Measurements from ENCODE around the gene SIGMAR1. TPM values are rescaled to one million over a fixed set of nuclear protein-coding genes. Genes with fewer than 3 reads are reported as not detected.

The SIGMAR1 gene
- total and polyA plus RNA-seq, 2 of the 4 experiments (the other 2 are of a cell fraction): 44.6 to 88.9 TPM

DNA sequence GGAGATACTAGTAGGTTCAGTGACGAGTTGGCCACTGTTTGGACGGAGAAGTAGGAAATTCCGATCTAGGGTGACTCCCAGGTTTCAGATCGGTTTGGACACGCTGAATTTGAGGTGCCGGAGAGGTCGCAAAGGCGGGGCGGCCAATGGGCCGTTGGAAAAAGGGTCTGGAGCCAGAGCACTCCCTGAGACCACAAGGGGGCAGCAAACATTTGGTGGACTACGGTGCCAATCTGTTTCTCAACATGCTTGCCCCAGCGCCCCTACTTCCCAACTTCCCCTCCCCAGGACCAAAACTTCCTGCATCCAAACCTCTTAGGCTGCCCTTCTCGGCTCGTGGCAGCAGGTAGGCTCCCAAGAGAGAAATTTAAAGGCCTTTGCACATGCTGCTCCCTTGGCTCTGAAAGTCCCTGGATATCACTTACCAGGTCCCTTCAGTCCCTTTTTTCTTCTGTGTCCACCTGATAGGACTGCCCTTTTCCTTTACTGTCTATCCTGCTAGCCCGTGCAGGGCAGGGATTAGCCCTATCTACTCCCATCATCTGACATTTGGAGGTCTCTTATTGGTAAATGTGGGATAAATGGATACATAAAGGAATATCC is 24.7 kb downstream of the SIGMAR1 start:
- H3K27me3 ChIP-seq (ENCODE audit: control insufficient read depth, insufficient read depth, low read length): no peaks in the 10 kb centered on the region
- H2BK15ac ChIP-seq (ENCODE audit: low read depth, low read length): no peak overlapping the region
- H3K4me1 ChIP-seq (ENCODE audit: control insufficient read depth, insufficient read depth, low read length): peaks cover 6% of the 10 kb centered on the region; the same call in 1 of the 2 replicates
- peaks cover 12% of the 10 kb centered on the region for H3K9me1 ChIP-seq (ENCODE audit: insufficient read depth, low read length)
- H3K4me3 ChIP-seq (ENCODE audit: insufficient read depth, low read depth, low read length): peak overlapping the region; percentile 69
- no peak overlapping the region for H3K23ac ChIP-seq (ENCODE audit: low read depth, low read length)
- no peak overlapping the region for H2AK5ac ChIP-seq (ENCODE audit: low read depth, low read length)
- DNase-seq: peak; percentile 67
- H2BK5ac ChIP-seq (ENCODE audit: low read depth, low read length, poor library complexity, severe bottlenecking): no peak overlapping the region
- H3K4me2 ChIP-seq (ENCODE audit: low read depth, low read length): peak overlapping the region; percentile 89
- CTCF ChIA-PET: interaction anchor here (0.9 to 1.1 kb wide), 3 partner anchors 16 to 209 kb away, joined by 3 read pairs; no protein-coding TSS in a partner anchor
- peak overlapping the region; percentile 71 for H2AK9ac ChIP-seq (replicated peaks; ENCODE audit: low read depth, low read length, poor library complexity)
- WGBS, 2 experiments (ENCODE audit: extremely low coverage in 2 of 2, insufficient read length in 1 of 2): 2% methylated on average over 10 of the region's 15 CpGs; no CpG with 5 or more reads in 1 of the 2 experiments
- H3K4ac ChIP-seq (ENCODE audit: low read depth, low read length): no peak overlapping the region
- intact Hi-C loops (cut with micrococcal nuclease) (loop anchor here (1.0 kb wide), 2 partner anchors 21 to 89 kb away; no protein-coding TSS in a partner anchor), in situ Hi-C loops (cut with MboI; ENCODE audit: low sequenced_read_pairs) (no loop called here), dilution Hi-C loops (cut with HindIII; ENCODE audit: low sequenced_read_pairs, unreplicated experiment) (no loop called here)
- H3K27ac ChIP-seq (ENCODE audit: insufficient read depth, low read length): no peak overlapping the region
- peak overlapping the region; percentile 87 for H2AFZ ChIP-seq (replicated peaks; ENCODE audit: low read length, poor library complexity)
- no peaks in the 10 kb centered on the region for H3K9me3 ChIP-seq (ENCODE audit: control insufficient read depth, insufficient read depth, low read length)
- peak; percentile 48 for ATAC-seq (ENCODE audit: low read depth)
- H2BK20ac ChIP-seq (ENCODE audit: low read depth, low read length): no peak overlapping the region
- H3K56ac ChIP-seq (ENCODE audit: extremely low read depth, insufficient read depth, low read length): no peak overlapping the region
- no peak overlapping the region for H4K91ac ChIP-seq (ENCODE audit: insufficient read depth, low read depth, low read length)
- no peak overlapping the region for H4K5ac ChIP-seq (ENCODE audit: low read depth, low read length)
- BruUV-seq (replicated peaks): no TSS peak
- H3K18ac ChIP-seq (ENCODE audit: low read depth, low read length): no peak overlapping the region
- H3K79me1 ChIP-seq (ENCODE audit: low read depth in 1 of 2, low read length in 2 of 2): peaks cover 8 to 18% of the 10 kb centered on the region in 2 experiments
- H3K14ac ChIP-seq (replicated peaks; ENCODE audit: low read depth, low read length): no peak overlapping the region
- H4K20me1 ChIP-seq (ENCODE audit: insufficient read depth, low read length): no peaks in the 10 kb centered on the region
- peak overlapping the region in 1 of 2 experiments; percentile 78; a peak in 2 of 4 replicates for H4K8ac ChIP-seq (ENCODE audit: low read depth in 2 of 2, low read length in 2 of 2)
- no peak overlapping the region for H2BK120ac ChIP-seq (ENCODE audit: low read depth, low read length)
- no peak for TF ChIP-seq BHLHE40 (IDR thresholded peaks at IDR 0.05; ENCODE audit: low read depth, low read length)
- TF ChIP-seq CEBPB (IDR thresholded peaks at IDR 0.05; ENCODE audit: low read depth, low read length): peak; percentile 66
- TF ChIP-seq RAD21 (IDR thresholded peaks at IDR 0.05; ENCODE audit: low read length): peak; percentile 56
- TF ChIP-seq, protein P1, sequence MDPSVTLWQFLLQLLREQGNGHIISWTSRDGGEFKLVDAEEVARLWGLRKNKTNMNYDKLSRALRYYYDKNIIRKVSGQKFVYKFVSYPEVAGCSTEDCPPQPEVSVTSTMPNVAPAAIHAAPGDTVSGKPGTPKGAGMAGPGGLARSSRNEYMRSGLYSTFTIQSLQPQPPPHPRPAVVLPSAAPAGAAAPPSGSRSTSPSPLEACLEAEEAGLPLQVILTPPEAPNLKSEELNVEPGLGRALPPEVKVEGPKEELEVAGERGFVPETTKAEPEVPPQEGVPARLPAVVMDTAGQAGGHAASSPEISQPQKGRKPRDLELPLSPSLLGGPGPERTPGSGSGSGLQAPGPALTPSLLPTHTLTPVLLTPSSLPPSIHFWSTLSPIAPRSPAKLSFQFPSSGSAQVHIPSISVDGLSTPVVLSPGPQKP (IDR thresholded peaks at IDR 0.05; ENCODE audit: borderline replicate concordance, low read depth, low read length): no peak
- TF ChIP-seq SMC3 (IDR thresholded peaks at IDR 0.05; ENCODE audit: low read depth, low read length): peak; percentile 74
- no peak for TF ChIP-seq MXI1 (IDR thresholded peaks at IDR 0.05; ENCODE audit: borderline replicate concordance, low read depth, low read length)
- TF ChIP-seq CHD1 (IDR thresholded peaks at IDR 0.05; ENCODE audit: low read depth, low read length): no peak
- TF ChIP-seq MAZ (IDR thresholded peaks at IDR 0.05; ENCODE audit: borderline replicate concordance, low read depth, low read length): peak; percentile 40; the same call in 1 of the 2 replicates
- no peak for TF ChIP-seq NFE2L2 (IDR thresholded peaks at IDR 0.05; ENCODE audit: low read depth, low read length)
- TF ChIP-seq POLR2A (IDR thresholded peaks at IDR 0.05; ENCODE audit: low read depth, low read length): no peak
- TF ChIP-seq, protein P2, sequence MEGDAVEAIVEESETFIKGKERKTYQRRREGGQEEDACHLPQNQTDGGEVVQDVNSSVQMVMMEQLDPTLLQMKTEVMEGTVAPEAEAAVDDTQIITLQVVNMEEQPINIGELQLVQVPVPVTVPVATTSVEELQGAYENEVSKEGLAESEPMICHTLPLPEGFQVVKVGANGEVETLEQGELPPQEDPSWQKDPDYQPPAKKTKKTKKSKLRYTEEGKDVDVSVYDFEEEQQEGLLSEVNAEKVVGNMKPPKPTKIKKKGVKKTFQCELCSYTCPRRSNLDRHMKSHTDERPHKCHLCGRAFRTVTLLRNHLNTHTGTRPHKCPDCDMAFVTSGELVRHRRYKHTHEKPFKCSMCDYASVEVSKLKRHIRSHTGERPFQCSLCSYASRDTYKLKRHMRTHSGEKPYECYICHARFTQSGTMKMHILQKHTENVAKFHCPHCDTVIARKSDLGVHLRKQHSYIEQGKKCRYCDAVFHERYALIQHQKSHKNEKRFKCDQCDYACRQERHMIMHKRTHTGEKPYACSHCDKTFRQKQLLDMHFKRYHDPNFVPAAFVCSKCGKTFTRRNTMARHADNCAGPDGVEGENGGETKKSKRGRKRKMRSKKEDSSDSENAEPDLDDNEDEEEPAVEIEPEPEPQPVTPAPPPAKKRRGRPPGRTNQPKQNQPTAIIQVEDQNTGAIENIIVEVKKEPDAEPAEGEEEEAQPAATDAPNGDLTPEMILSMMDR (conservative IDR thresholded peaks at IDR 0.05; ENCODE audit: low read depth, low read length): peak; percentile 86
- TF ChIP-seq FOS (IDR thresholded peaks at IDR 0.05; ENCODE audit: low read depth, low read length): no peak
- no peak for TF ChIP-seq RCOR1 (IDR thresholded peaks at IDR 0.05; ENCODE audit: insufficient replicate concordance, low read length)
- H3K36me3 ChIP-seq (ENCODE audit: control insufficient read depth, insufficient read depth, low read length): peaks cover 21% of the 10 kb centered on the region
- POLR2A ChIA-PET (ENCODE audit: unreplicated experiment): no interaction called here
- H3K9ac ChIP-seq (ENCODE audit: low read depth, low read length): peak overlapping the region; percentile 65; the same call in 1 of the 2 replicates

All from IMR-90 (cell line).